Transverse colon (tissue), 4 donors: ENCODE data around the gene UMAD1. TPM values are rescaled to one million over a fixed set of nuclear protein-coding genes. Genes with fewer than 3 reads are reported as not detected.

Experiments
- DNase-seq: peaks from one replicate; pipeline ENCODE4 v3.0.0-alpha.2; 2019
- H3K27ac ChIP-seq, 4 donors: fragments of 200-600 bp; sonication (generic); 2 replicates each; pipeline ENCODE4 v1.5.1; 2016 to 2018; ENCODE audit warnings: inconsistent platforms in 4 of 4
- H3K27me3 ChIP-seq: fragments of 200-600 bp; sonication (generic); 2 replicates; pipeline ENCODE4 v1.5.1; 2017; ENCODE audit warnings: inconsistent platforms
- H3K36me3 ChIP-seq, 4 donors: fragments of 200-600 bp; sonication (generic); 2 replicates each; pipeline ENCODE4 v1.5.1; 2017 to 2019; ENCODE audit warnings: inconsistent platforms in 4 of 4
- H3K4me1 ChIP-seq, 4 donors: fragments of 200-600 bp; sonication (generic); 2 replicates each; pipeline ENCODE4 v1.5.1; 2017 to 2020; ENCODE audit warnings: inconsistent platforms in 4 of 4
- H3K4me3 ChIP-seq, 4 donors: fragments of 200-600 bp; sonication (generic); 1 replicate in 1 of 4; 2 replicates in 3 of 4; pipeline versions ENCODE4 v1.5.1 to v1.6.1; 2017 to 2019; ENCODE audit warnings: inconsistent platforms in 4 of 4
- H3K9me3 ChIP-seq, 2 donors: fragments of 200-600 bp; sonication (generic); 2 replicates each; pipeline ENCODE4 v1.5.1; 2017 to 2019; ENCODE audit warnings: inconsistent platforms in 2 of 2
- EP300 ChIP-seq: sonication (generic); formaldehyde crosslinking; IDR thresholded peaks from one replicate; pipeline ENCODE4 v1.6.1; 2017; ENCODE audit warnings: antibody characterized with exemption, low read depth
- POLR2A ChIP-seq: fragments of 450-650 bp; IDR thresholded peaks from one replicate; pipeline ENCODE4 v1.6.1; 2016; ENCODE audit warnings: antibody characterized with exemption, mild to moderate bottlenecking, moderate library complexity
- POLR2AphosphoS5 ChIP-seq, 3 donors: sonication (generic); formaldehyde crosslinking; IDR thresholded peaks; one replicate each; pipeline ENCODE4 v1.6.1; 2016; ENCODE audit warnings: antibody characterized with exemption in 3 of 3
- WGBS, 2 donors: methylation state at CpG; one replicate each; pipeline ENCODE4 v1.1.5; 2018; ENCODE audit warnings: low coverage in 1 of 2; 5-methylcytosine and 5-hydroxymethylcytosine counted together
- in situ Hi-C, 4 donors: fragments of 200-750 bp; cut with MboI; loops; one replicate each; pipeline versions ENCODE4 v1.15.0 to v1.15.1; 2017; ENCODE audit warnings: low sequenced_read_pairs in 3 of 4, low pct_ligation_motif_present in 1 of 4, low pct_unique_long_range_greater_than_20kb in 1 of 4
- intact Hi-C: fragments of 100-400 bp; cut with DNase I; formaldehyde crosslinking; loops from one replicate; pipeline ENCODE4 v1.15.1; 2023; ENCODE audit warnings: low total_unique reads
- total RNA-seq, 4 donors: library from RNA; depleted of rRNA; stranded (reverse); fragments of >200 nt; gene quantifications; one replicate each; pipeline ENCODE4 v1.1.0, GENCODE V29; 2016
- TF ChIP-seq, protein P1 (sequence below), 5 experiments: fragments of 200-600 bp in 3 of 5; fragments of 450-650 bp in 2 of 5; sonication (generic) in 3 of 5; IDR thresholded peaks; 1 replicate in 2 of 5; 2 replicates in 3 of 5; pipeline ENCODE4 v1.5.1; 2016 to 2017; ENCODE audit warnings: antibody characterized with exemption in 5 of 5, inconsistent platforms in 3 of 5, mild to moderate bottlenecking in 2 of 5, moderate library complexity in 1 of 5

Gene UMAD1
- total RNA-seq, 4 donors from 2014 or later = 0.40 to 21.3 (median 14.6) TPM

GRCh38 chr7:7761974-7762779 lies 121.6 kb downstream of the UMAD1 start:
- Histone ChIP-seq H3K36me3 (no peaks in the 10 kb centered on the region), H3K4me3 (peak overlapping the region; percentile 15 to 36 (median 28)), H3K9me3 (no peaks in the 10 kb centered on the region), H3K4me1 (peaks cover 0 to 24% (median 7%) of the 10 kb centered on the region in 4 donors), H3K27me3 (no peaks in the 10 kb centered on the region), H3K27ac (peak overlapping the region; percentile 74 to 79 (median 75))
- DNase-seq = no peak
- TF ChIP-seq, protein P1, sequence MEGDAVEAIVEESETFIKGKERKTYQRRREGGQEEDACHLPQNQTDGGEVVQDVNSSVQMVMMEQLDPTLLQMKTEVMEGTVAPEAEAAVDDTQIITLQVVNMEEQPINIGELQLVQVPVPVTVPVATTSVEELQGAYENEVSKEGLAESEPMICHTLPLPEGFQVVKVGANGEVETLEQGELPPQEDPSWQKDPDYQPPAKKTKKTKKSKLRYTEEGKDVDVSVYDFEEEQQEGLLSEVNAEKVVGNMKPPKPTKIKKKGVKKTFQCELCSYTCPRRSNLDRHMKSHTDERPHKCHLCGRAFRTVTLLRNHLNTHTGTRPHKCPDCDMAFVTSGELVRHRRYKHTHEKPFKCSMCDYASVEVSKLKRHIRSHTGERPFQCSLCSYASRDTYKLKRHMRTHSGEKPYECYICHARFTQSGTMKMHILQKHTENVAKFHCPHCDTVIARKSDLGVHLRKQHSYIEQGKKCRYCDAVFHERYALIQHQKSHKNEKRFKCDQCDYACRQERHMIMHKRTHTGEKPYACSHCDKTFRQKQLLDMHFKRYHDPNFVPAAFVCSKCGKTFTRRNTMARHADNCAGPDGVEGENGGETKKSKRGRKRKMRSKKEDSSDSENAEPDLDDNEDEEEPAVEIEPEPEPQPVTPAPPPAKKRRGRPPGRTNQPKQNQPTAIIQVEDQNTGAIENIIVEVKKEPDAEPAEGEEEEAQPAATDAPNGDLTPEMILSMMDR (IDR thresholded peaks at IDR 0.05) = no peak
- TF ChIP-seq EP300 = no peak
- TF ChIP-seq POLR2AphosphoS5 (IDR thresholded peaks at IDR 0.05) = no peak
- no peak for TF ChIP-seq POLR2A
- intact Hi-C loops = no loop called here
- in situ Hi-C loops = loop anchor here in 1 of 4 donors (10.0 kb wide), 1 partner anchor 77 kb away; no protein-coding TSS in a partner anchor
- WGBS, 2 donors = 6 to 7% methylated on average over 9 of the region's 9 CpGs

- no peaks in the 10 kb centered on the region for H3K9me3 ChIP-seq
- TF ChIP-seq EP300 = no peak
- TF ChIP-seq POLR2A = no peak
- TF ChIP-seq, protein P1 (IDR thresholded peaks at IDR 0.05) = no peak
- no peak for TF ChIP-seq POLR2AphosphoS5 (IDR thresholded peaks at IDR 0.05)
- in situ Hi-C loops = loop anchor here in 1 of 4 donors (10.0 kb wide), 1 partner anchor 80 kb away; no protein-coding TSS in a partner anchor
- peaks cover 0 to 36% (median 7%) of the 10 kb centered on the region in 4 donors for H3K4me1 ChIP-seq
- intact Hi-C loops = no loop called here
- DNase-seq = no peak
- no peak overlapping the region for H3K4me3 ChIP-seq
- H3K27ac ChIP-seq = no peak overlapping the region
- no peaks in the 10 kb centered on the region for H3K27me3 ChIP-seq
- 82 to 85% methylated on average over 3 of the region's 3 CpGs for WGBS, 2 donors
- H3K36me3 ChIP-seq = no peaks in the 10 kb centered on the region
Observed at GRCh38 chr7:7764520-7765396, 124.2 kb downstream of the UMAD1 start.

GRCh38 chr7:7765422-7765821 lies 124.9 kb downstream of the UMAD1 start:
- intact Hi-C loops = no loop called here
- DNase-seq = no peak
- H3K4me3 ChIP-seq = no peak overlapping the region
- H3K4me1 ChIP-seq = peaks cover 0 to 36% (median 7%) of the 10 kb centered on the region in 4 donors
- H3K27ac ChIP-seq = no peak overlapping the region
- TF ChIP-seq, protein P1 (IDR thresholded peaks at IDR 0.05) = no peak
- TF ChIP-seq POLR2AphosphoS5 (IDR thresholded peaks at IDR 0.05) (no peak), EP300 (no peak), POLR2A (no peak)
- no peaks in the 10 kb centered on the region for H3K36me3 ChIP-seq
- in situ Hi-C loops = loop anchor here in 1 of 4 donors (10.0 kb wide), 1 partner anchor 81 kb away; no protein-coding TSS in a partner anchor
- H3K27me3 ChIP-seq = no peaks in the 10 kb centered on the region
- H3K9me3 ChIP-seq = no peaks in the 10 kb centered on the region

DNA sequence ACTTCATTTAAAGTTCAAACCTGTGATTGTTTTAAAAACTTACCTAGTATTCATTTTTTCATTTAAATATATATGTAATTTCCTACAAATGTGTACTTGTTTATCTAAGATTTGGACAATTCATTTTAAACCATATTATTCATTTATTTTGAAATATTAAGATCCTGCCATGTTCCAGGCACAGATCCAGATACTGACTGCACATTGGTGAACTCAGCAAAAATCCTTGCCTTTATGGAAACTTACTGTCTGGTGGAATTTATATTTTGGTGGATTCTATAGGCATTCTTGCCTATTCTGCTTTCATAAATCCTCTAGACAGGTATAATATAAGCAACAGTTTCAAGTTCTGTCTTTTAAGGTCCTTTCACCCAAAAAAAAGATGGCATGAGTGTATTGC lies 126.1 kb downstream of the UMAD1 start:
- intact Hi-C loops (no loop called here), in situ Hi-C loops (loop anchor here in 1 of 4 donors (10.0 kb wide), 1 partner anchor 82 kb away; no protein-coding TSS in a partner anchor)
- no peak for TF ChIP-seq EP300
- H3K27me3 ChIP-seq = no peaks in the 10 kb centered on the region
- H3K4me1 ChIP-seq = peaks cover 0 to 28% (median 5%) of the 10 kb centered on the region in 4 donors
- no peak for DNase-seq
- H3K4me3 ChIP-seq = no peak overlapping the region
- no peaks in the 10 kb centered on the region for H3K9me3 ChIP-seq
- H3K27ac ChIP-seq = no peak overlapping the region
- no peaks in the 10 kb centered on the region for H3K36me3 ChIP-seq
